GM23338 (cell line): Measurements from ENCODE around the gene ZFP90. TPM values are rescaled to one million over a fixed set of nuclear protein-coding genes. Genes with fewer than 3 reads are reported as not detected.
"Not testable (repeated sequence)": the region's sequence is repeated elsewhere in the genome, so short reads cannot be mapped to it uniquely, and the experiment has no call there.

ENCODE experiments used
- ATAC-seq: fragments of 200-7000 bp; cut with Tn5 transposase; 3 replicates; pipeline ENCODE4 v1.9.1; 2020
- DNase-seq: peaks from one replicate; pipeline ENCODE4 v3.0.0-alpha.2; 2015; ENCODE audit warnings: low spot score
- H2AFZ ChIP-seq: fragments of 200-600 bp; sonication (generic); 2 replicates; pipeline ENCODE4 v1.8.0; 2016; ENCODE audit warnings: antibody characterized with exemption, mild to moderate bottlenecking, moderate library complexity
- H3F3A ChIP-seq: fragments of 200-600 bp; sonication (generic); replicated peaks from 2 replicates; pipeline ENCODE4 v1.8.0; 2017; ENCODE audit warnings: antibody characterized with exemption, mixed run types, low read depth
- H3K27ac ChIP-seq: fragments of 200-600 bp; sonication (generic); 2 replicates; pipeline ENCODE4 v1.6.1; 2016; ENCODE audit warnings: low read depth
- H3K27me3 ChIP-seq: fragments of 200-600 bp; sonication (generic); 2 replicates; pipeline ENCODE4 v1.8.0; 2016; ENCODE audit warnings: mild to moderate bottlenecking, mixed run types, moderate library complexity; ENCODE audit not compliant: insufficient read depth
- H3K36me3 ChIP-seq: fragments of 200-600 bp; sonication (generic); 2 replicates; pipeline ENCODE4 v1.8.0; 2016; ENCODE audit warnings: mild to moderate bottlenecking; ENCODE audit not compliant: insufficient read depth
- H3K4me1 ChIP-seq: fragments of 200-600 bp; sonication (generic); 2 replicates; pipeline ENCODE4 v1.8.0; 2016; ENCODE audit warnings: mild to moderate bottlenecking, moderate library complexity; ENCODE audit not compliant: insufficient read depth
- H3K4me2 ChIP-seq: fragments of 200-600 bp; sonication (generic); 2 replicates; pipeline ENCODE4 v1.7.1; 2017; ENCODE audit warnings: mixed run types
- H3K4me3 ChIP-seq: fragments of 200-600 bp; sonication (generic); 2 replicates; pipeline ENCODE4 v1.6.1; 2016; ENCODE audit warnings: mixed run types
- H3K79me2 ChIP-seq: fragments of 200-600 bp; sonication (generic); replicated peaks from 2 replicates; pipeline ENCODE4 v1.8.0; 2017; ENCODE audit warnings: mild to moderate bottlenecking; ENCODE audit not compliant: insufficient read depth
- H3K9me2 ChIP-seq: fragments of 200-600 bp; sonication (generic); 2 replicates; pipeline ENCODE4 v1.8.0; 2017; ENCODE audit not compliant: insufficient read depth
- H4K20me1 ChIP-seq: fragments of 200-600 bp; sonication (generic); replicated peaks from 2 replicates; pipeline ENCODE4 v1.8.0; 2017; ENCODE audit warnings: mild to moderate bottlenecking; ENCODE audit not compliant: insufficient read depth
- H3K27ac Mint-ChIP-seq: 2 replicates; pipeline ENCODE4 v1.8.0; 2020; ENCODE audit warnings: inconsistent platforms, mild to moderate bottlenecking, moderate library complexity, mixed read lengths
- H3K27me3 Mint-ChIP-seq: 3 replicates; pipeline ENCODE4 v1.8.0; 2022; ENCODE audit warnings: low read depth, mild to moderate bottlenecking, moderate library complexity, mixed read lengths, inconsistent platforms; ENCODE audit not compliant: insufficient read depth, poor library complexity
- H3K36me3 Mint-ChIP-seq: 3 replicates; pipeline ENCODE4 v1.8.0; 2021; ENCODE audit warnings: low read depth, mild to moderate bottlenecking, inconsistent platforms, moderate library complexity, mixed read lengths
- H3K4me1 Mint-ChIP-seq: 3 replicates; pipeline ENCODE4 v1.8.0; 2020; ENCODE audit warnings: mild to moderate bottlenecking, inconsistent platforms, mixed read lengths
- H3K4me3 Mint-ChIP-seq: 3 replicates; pipeline ENCODE4 v1.8.0; 2021; ENCODE audit warnings: moderate library complexity, mild to moderate bottlenecking, inconsistent platforms, mixed read lengths
- H3K9me3 Mint-ChIP-seq: 3 replicates; pipeline ENCODE4 v1.8.0; 2020; ENCODE audit warnings: moderate library complexity, mild to moderate bottlenecking, inconsistent platforms, mixed read lengths
- CTCF ChIP-seq, 2 experiments: fragments of 200-600 bp in 1 of 2; sonication (generic) in 1 of 2; conservative IDR thresholded peaks; 2 replicates each; pipeline versions ENCODE4 v1.5.1 to v1.6.1; 2016 to 2017; ENCODE audit warnings: antibody characterized with exemption in 2 of 2, low read depth in 2 of 2, mild to moderate bottlenecking in 2 of 2, moderate library complexity in 1 of 2
- ETS1 ChIP-seq: IDR thresholded peaks from 2 replicates; pipeline ENCODE4 v1.6.1; 2016; ENCODE audit warnings: antibody characterized with exemption
- EZH2 ChIP-seq: fragments of 200-600 bp; sonication (generic); IDR thresholded peaks from one replicate; pipeline ENCODE4 v1.8.0; 2017; ENCODE audit warnings: antibody characterized with exemption, mild to moderate bottlenecking, low read depth; ENCODE audit not compliant: unreplicated experiment
- EZH2phosphoT487 ChIP-seq: fragments of 200-600 bp; sonication (generic); IDR thresholded peaks from one replicate; pipeline ENCODE4 v1.8.1; 2018; ENCODE audit warnings: antibody characterized with exemption; ENCODE audit not compliant: unreplicated experiment
- JUNB ChIP-seq: IDR thresholded peaks from one replicate; pipeline ENCODE4 v1.6.1; 2016; ENCODE audit warnings: antibody characterized with exemption; ENCODE audit not compliant: unreplicated experiment
- POLR2AphosphoS5 ChIP-seq: IDR thresholded peaks from 2 replicates; pipeline ENCODE4 v1.6.1; 2016; ENCODE audit warnings: antibody characterized with exemption, low read depth
- REST ChIP-seq: IDR thresholded peaks from one replicate; pipeline ENCODE4 v1.6.1; 2018; ENCODE audit warnings: antibody characterized with exemption; ENCODE audit not compliant: unreplicated experiment
- STAT1 ChIP-seq: IDR thresholded peaks from one replicate; pipeline ENCODE4 v1.6.1; 2016; ENCODE audit warnings: antibody characterized with exemption; ENCODE audit not compliant: unreplicated experiment
- ZNF114 ChIP-seq: fragments of 250-450 bp; sonication (Bioruptor Pico); IDR thresholded peaks from 2 replicates; pipeline ENCODE4 v1.5.0; 2020; ENCODE audit warnings: mild to moderate bottlenecking, moderate library complexity
- ZNF331 ChIP-seq: fragments of 250-450 bp; sonication (Bioruptor Pico); IDR thresholded peaks from 2 replicates; pipeline ENCODE4 v1.5.0; 2020; ENCODE audit warnings: low read depth, mild to moderate bottlenecking, moderate library complexity
- polyA plus RNA-seq: library from polyadenylated mRNA; unstranded; fragments of >200 nt; fragmentation: Nextera tagmentation; extraction: Ambion mirVana; gene quantifications from 2 replicates; pipeline ENCODE4 v1.2.1, GENCODE V29; 2016
- total RNA-seq: library from RNA; depleted of rRNA; stranded (reverse); fragments of >200 nt; shearing (Covaris generic); gene quantifications from 2 replicates; pipeline ENCODE4 v1.2.3, GENCODE V29; 2014

ZFP90 gene
- total and polyA plus RNA-seq, 2 experiments from 2014 or later: 12.8 to 14.6 TPM

- peaks cover 4% of the 10 kb centered on the region; the same call in 2 of the 3 replicates for H3K9me3 Mint-ChIP-seq
- no peaks in the 10 kb centered on the region for H3K4me1 ChIP-seq
- H3K27ac ChIP-seq: no peak overlapping the region
- no peaks in the 10 kb centered on the region for H3K36me3 ChIP-seq
- DNase-seq (no peak), ATAC-seq (no peak)
- TF ChIP-seq STAT1: no peak
- TF ChIP-seq ZNF331 (CRISPR knock-in tag): no peak
- no peak for TF ChIP-seq POLR2AphosphoS5
- TF ChIP-seq ZNF114 (CRISPR knock-in tag): no peak
- no peak for TF ChIP-seq JUNB
- TF ChIP-seq EZH2: no peak
- TF ChIP-seq EZH2phosphoT487: no peak
- no peak for TF ChIP-seq CTCF (conservative IDR thresholded peaks at IDR 0.05; ENCODE audit: low read depth in 2 of 2)
- no peaks in the 10 kb centered on the region for H3F3A ChIP-seq
- H3K4me1 Mint-ChIP-seq: peaks cover 16% of the 10 kb centered on the region
- no peak overlapping the region for H2AFZ ChIP-seq
- no peaks in the 10 kb centered on the region for H3K9me2 ChIP-seq
- H3K36me3 Mint-ChIP-seq: peaks cover 4% of the 10 kb centered on the region; the same call in 1 of the 3 replicates
- no peak overlapping the region for H3K4me3 Mint-ChIP-seq
- H3K4me2 ChIP-seq: no peak overlapping the region
- no peak overlapping the region for H3K4me3 ChIP-seq
- peaks cover 6% of the 10 kb centered on the region for H3K27me3 Mint-ChIP-seq
- no peaks in the 10 kb centered on the region for H3K79me2 ChIP-seq
- H3K27me3 ChIP-seq: no peaks in the 10 kb centered on the region
- H4K20me1 ChIP-seq: no peaks in the 10 kb centered on the region
- no peak overlapping the region for H3K27ac Mint-ChIP-seq
These were observed 45.5 kb upstream of the ZFP90 start for GRCh38 chr16:68493412-68494070.

GRCh38 chr16:68494261-68494660 is 44.8 kb upstream of the ZFP90 start:
- H3F3A ChIP-seq, DNase-seq, H3K27me3 Mint-ChIP-seq, H3K36me3 Mint-ChIP-seq, H3K27me3 ChIP-seq, H3K4me3 Mint-ChIP-seq, H3K4me2 ChIP-seq, ATAC-seq, H4K20me1 ChIP-seq, H3K4me3 ChIP-seq, H3K36me3 ChIP-seq, H2AFZ ChIP-seq, H3K27ac ChIP-seq, H3K9me2 ChIP-seq, H3K4me1 ChIP-seq, H3K27ac Mint-ChIP-seq, H3K79me2 ChIP-seq, H3K9me3 Mint-ChIP-seq: not testable (repeated sequence)
- peaks cover 16% of the 10 kb centered on the region for H3K4me1 Mint-ChIP-seq

GRCh38 chr16:68496689-68497088 is 42.4 kb upstream of the ZFP90 start:
- DNase-seq (no peak), ATAC-seq (no peak)
- Histone ChIP-seq H3K27ac (no peak overlapping the region), H2AFZ (no peak overlapping the region), H3K79me2 (no peaks in the 10 kb centered on the region), H3K4me2 (no peak overlapping the region), H3K36me3 (no peaks in the 10 kb centered on the region), H3K4me1 (no peaks in the 10 kb centered on the region), H3K27me3 (no peaks in the 10 kb centered on the region), H3K4me3 (no peak overlapping the region), H3F3A (no peaks in the 10 kb centered on the region), H4K20me1 (no peaks in the 10 kb centered on the region), H3K9me2 (no peaks in the 10 kb centered on the region)
- H3K9me3 Mint-ChIP-seq: peaks cover 4% of the 10 kb centered on the region; the same call in 2 of the 3 replicates
- no peak overlapping the region for H3K4me3 Mint-ChIP-seq
- peaks cover 13% of the 10 kb centered on the region for H3K27me3 Mint-ChIP-seq
- no peak overlapping the region for H3K27ac Mint-ChIP-seq
- H3K36me3 Mint-ChIP-seq: peaks cover 4% of the 10 kb centered on the region; the same call in 1 of the 3 replicates
- H3K4me1 Mint-ChIP-seq: peaks cover 4% of the 10 kb centered on the region; the same call in 2 of the 3 replicates
- TF ChIP-seq EZH2: no peak
- TF ChIP-seq ETS1: no peak
- no peak for TF ChIP-seq JUNB
- TF ChIP-seq REST: no peak
